ENCODE results near the gene THAP5. TPM values are rescaled to one million over a fixed set of nuclear protein-coding genes. Genes with fewer than 3 reads are reported as not detected.

The THAP5 gene
- 10 to 100 TPM; 29.0 to 35.4 (median 31.7) TPM for total RNA-seq

DNA sequence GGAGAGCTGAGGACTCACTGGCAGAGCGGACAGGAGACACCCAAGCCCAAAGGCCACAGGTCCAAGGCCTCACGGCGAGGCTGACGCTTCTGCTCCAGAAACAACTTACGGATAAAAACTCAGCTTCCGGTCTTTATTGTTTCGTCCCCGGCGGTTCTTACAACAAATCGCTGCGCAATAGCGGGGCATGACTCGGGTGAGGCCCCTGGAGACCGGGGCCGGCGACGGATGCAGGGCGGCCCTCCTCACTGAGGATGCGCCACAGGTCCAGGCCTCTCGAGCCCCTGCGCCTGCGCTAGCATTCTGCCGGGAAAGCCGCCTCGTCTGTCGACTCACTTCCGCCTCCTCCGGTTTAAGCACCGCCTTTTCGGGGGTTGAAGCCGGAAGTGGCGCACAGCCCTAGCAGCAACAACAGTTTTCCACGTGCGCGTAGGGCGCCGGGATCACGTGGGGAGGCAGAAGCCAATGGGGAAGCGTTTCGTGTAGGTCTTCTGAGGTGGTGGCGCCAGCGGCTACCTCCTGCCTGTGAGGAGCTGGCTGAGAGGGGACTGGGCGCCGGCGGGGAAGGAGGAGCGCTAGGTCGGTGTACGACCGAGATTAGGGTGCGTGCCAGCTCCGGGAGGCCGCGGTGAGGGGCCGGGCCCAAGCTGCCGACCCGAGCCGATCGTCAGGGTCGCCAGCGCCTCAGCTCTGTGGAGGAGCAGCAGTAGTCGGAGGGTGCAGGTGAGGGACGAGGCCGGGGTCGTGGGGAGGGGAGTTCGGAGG lies at the start of gene THAP5, which contains the start of gene DNAJB9:
TSS of gene THAP5 (minus strand) at position 326 of the 765 bp plus-strand sequence. CDS start at position 189, 137 bp downstream.
TSS of gene DNAJB9 (plus strand) at position 494 of the 765 bp plus-strand sequence. CDS start 1,853 bp downstream, outside the sequence.
- Mint-ChIP-seq H3K27me3 (ENCODE audit: low read depth) (no peaks in the 10 kb centered on the region), H3K4me1 (ENCODE audit: low read depth) (peaks cover 52% of the 10 kb centered on the region), H3K9me3 (no peaks in the 10 kb centered on the region), H3K36me3 (ENCODE audit: insufficient read depth) (peaks cover 30% of the 10 kb centered on the region), H3K4me3 (peak within 1 kb of the TSS; percentile 96)
- ATAC-seq (peak; percentile 93 to 95), DNase-seq (peak; percentile 98)

- Mint-ChIP-seq H3K4me3 (no peak overlapping the region), H3K27me3 (ENCODE audit: low read depth) (peaks cover 6% of the 10 kb centered on the region), H3K9me3 (no peaks in the 10 kb centered on the region), H3K4me1 (ENCODE audit: low read depth) (no peaks in the 10 kb centered on the region), H3K36me3 (ENCODE audit: insufficient read depth) (no peaks in the 10 kb centered on the region)
- ATAC-seq (no peak), DNase-seq (no peak)
These were observed 48.5 kb upstream of the THAP5 start for GRCh38 chr7:108618056-108618455.

GRCh38 chr7:108614896-108615295 lies 45.4 kb upstream of the THAP5 start:
- no peak for DNase-seq
- no peak for ATAC-seq
- Mint-ChIP-seq H3K9me3 (no peaks in the 10 kb centered on the region), H3K4me1 (ENCODE audit: low read depth) (no peaks in the 10 kb centered on the region), H3K36me3 (ENCODE audit: insufficient read depth) (no peaks in the 10 kb centered on the region), H3K27me3 (ENCODE audit: low read depth) (no peaks in the 10 kb centered on the region), H3K4me3 (no peak overlapping the region)

- no peak for DNase-seq
- Mint-ChIP-seq H3K27me3 (ENCODE audit: low read depth) (no peaks in the 10 kb centered on the region), H3K4me3 (no peak overlapping the region), H3K36me3 (ENCODE audit: insufficient read depth) (no peaks in the 10 kb centered on the region), H3K9me3 (no peaks in the 10 kb centered on the region), H3K4me1 (ENCODE audit: low read depth) (no peaks in the 10 kb centered on the region)
- no peak for ATAC-seq
These were observed 44.5 kb upstream of the THAP5 start for GRCh38 chr7:108613949-108614381.

DNA sequence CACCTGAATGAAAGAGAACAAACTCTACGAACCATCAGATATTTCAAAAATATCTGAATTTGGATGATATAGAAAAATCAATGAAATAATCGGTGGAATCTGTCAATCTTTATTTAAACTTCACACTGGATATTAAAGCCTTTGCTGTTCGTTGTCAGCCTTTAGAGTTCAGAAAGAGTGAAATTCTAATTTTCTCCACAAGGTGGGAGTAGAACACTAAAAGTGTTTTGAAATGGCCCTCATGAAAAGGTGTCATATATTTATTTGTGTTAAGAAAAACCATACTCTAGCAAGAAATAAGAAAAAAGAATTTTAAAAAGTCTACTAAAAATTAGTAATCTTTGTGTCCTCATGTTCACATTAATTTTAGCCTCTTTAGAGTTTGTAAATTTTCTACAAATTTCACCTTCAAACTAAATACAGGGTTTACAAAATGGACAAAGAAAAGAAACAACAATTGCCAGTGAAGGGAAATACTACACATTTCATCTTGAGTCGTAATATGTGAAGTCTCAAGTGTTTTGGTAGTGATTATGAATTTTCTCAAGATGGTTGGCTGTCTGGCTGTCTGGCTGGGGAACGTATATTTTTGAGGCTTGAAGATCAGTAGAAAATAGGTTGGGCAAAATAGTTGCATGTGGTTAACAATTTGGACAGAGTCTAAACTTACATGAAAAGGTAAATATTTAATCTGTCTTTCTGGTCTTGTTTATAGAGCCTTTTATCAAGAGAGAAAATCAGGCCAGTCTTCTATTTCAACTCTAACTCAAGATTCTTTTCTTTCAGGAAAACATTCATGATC lies 43.8 kb upstream of the THAP5 start:
- no peaks in the 10 kb centered on the region for H3K36me3 Mint-ChIP-seq (ENCODE audit: insufficient read depth)
- H3K4me1 Mint-ChIP-seq (ENCODE audit: low read depth): no peaks in the 10 kb centered on the region
- no peaks in the 10 kb centered on the region for H3K27me3 Mint-ChIP-seq (ENCODE audit: low read depth)
- no peak for ATAC-seq
- H3K9me3 Mint-ChIP-seq: no peaks in the 10 kb centered on the region
- DNase-seq: no peak
- no peak overlapping the region for H3K4me3 Mint-ChIP-seq

DNA sequence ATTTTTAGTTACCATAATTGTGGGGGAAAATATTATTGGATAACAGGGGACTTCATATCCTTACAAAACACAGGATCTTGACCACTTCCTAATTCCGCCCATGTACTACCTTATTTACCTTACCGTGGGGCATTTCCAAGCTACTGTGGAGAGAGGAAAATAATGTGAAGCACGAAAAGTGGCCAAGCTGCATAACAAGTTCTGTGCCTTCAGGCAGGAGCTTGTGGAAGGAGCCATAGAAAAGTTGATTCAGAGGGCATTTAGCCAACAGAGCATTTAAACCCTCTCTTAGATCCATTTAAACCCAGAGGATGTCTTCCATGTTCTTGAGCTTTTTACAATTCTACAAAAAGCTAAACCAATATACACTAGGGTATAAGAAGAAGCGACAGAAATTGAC lies 41.8 kb upstream of the THAP5 start:
- Mint-ChIP-seq H3K4me1 (ENCODE audit: low read depth) (no peaks in the 10 kb centered on the region), H3K4me3 (no peak overlapping the region), H3K9me3 (no peaks in the 10 kb centered on the region), H3K27me3 (ENCODE audit: low read depth) (no peaks in the 10 kb centered on the region), H3K36me3 (ENCODE audit: insufficient read depth) (no peaks in the 10 kb centered on the region)
- DNase-seq (no peak), ATAC-seq (no peak)

- Mint-ChIP-seq H3K4me1 (ENCODE audit: low read depth) (no peaks in the 10 kb centered on the region), H3K27me3 (ENCODE audit: low read depth) (no peaks in the 10 kb centered on the region), H3K4me3 (no peak overlapping the region), H3K36me3 (ENCODE audit: insufficient read depth) (no peaks in the 10 kb centered on the region), H3K9me3 (no peaks in the 10 kb centered on the region)
- ATAC-seq (no peak), DNase-seq (no peak)
These were observed 40.1 kb upstream of the THAP5 start for GRCh38 chr7:108609643-108610042.

DNA sequence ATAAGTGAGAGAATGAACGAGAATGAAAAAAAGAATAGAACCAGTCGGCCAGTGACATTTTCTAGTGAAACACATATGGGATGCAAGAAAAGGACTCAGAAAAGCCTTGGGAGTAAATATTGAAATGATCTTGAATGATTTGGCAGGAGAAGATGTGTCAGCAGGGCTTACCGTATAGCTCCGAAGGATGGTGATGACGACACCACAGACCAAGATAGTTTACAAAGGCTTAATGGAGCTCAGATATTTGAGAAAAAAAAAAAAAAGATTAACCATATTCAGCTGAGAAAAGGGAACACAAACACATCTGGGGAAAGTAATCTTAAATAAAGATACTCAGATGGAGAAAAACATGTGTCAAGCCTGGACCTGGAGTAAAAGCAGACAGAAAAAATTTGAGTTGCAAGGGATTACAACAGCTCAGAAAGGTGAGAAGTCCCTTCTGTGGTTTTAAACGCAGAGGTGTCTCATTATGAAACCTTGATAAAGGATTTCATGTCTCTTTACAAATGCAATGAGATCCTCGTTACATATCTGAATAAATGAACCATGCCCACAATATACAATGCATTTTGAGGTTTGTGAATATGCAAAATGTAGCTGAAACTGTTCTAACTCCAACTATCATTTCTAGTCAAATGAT lies 36.2 kb upstream of the THAP5 start:
- no peaks in the 10 kb centered on the region for H3K27me3 Mint-ChIP-seq (ENCODE audit: low read depth)
- ATAC-seq (no peak), DNase-seq (no peak)
- no peaks in the 10 kb centered on the region for H3K4me1 Mint-ChIP-seq (ENCODE audit: low read depth)
- no peaks in the 10 kb centered on the region for H3K36me3 Mint-ChIP-seq (ENCODE audit: insufficient read depth)
- no peak overlapping the region for H3K4me3 Mint-ChIP-seq
- H3K9me3 Mint-ChIP-seq: no peaks in the 10 kb centered on the region

DNA sequence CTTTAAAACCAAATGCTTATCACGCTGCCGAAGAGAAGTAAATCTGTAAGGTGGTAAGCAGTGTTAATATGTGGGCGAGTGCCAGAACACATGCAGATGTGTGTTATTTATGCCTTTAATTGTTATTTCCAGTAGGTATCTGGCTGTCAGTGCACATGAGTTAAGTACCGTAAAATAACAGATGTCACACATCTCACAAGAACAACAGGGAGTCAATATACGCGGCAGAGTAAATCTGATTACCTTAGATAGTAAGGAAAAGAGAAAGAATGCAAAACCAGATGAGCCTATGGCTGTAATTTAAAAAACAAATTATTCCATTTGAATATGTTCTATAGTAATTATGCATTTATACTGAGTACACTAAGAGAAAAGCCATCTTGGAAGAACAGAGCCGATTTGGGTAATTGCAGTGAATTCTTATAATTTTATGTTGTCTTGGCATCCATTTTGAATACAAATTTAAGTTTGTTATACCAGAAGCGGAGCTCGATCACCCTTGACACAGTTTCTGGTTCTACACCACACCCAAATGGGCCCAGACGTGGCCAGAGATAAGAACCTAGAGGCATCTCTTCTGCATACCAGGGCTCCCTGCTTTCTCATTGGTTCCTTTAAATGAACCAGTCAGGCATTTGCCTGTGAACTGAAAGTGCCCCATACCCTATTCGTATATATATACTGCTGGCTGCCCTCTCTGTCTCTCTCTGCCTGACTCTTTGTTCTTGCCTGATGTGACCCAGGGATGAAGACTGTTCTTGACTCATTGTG lies 35.0 kb upstream of the THAP5 start:
- H3K36me3 Mint-ChIP-seq (ENCODE audit: insufficient read depth): no peaks in the 10 kb centered on the region
- no peak for ATAC-seq
- H3K27me3 Mint-ChIP-seq (ENCODE audit: low read depth): peaks cover 3% of the 10 kb centered on the region
- DNase-seq: no peak
- H3K9me3 Mint-ChIP-seq: no peaks in the 10 kb centered on the region
- no peak overlapping the region for H3K4me3 Mint-ChIP-seq
- no peaks in the 10 kb centered on the region for H3K4me1 Mint-ChIP-seq (ENCODE audit: low read depth)

DNA sequence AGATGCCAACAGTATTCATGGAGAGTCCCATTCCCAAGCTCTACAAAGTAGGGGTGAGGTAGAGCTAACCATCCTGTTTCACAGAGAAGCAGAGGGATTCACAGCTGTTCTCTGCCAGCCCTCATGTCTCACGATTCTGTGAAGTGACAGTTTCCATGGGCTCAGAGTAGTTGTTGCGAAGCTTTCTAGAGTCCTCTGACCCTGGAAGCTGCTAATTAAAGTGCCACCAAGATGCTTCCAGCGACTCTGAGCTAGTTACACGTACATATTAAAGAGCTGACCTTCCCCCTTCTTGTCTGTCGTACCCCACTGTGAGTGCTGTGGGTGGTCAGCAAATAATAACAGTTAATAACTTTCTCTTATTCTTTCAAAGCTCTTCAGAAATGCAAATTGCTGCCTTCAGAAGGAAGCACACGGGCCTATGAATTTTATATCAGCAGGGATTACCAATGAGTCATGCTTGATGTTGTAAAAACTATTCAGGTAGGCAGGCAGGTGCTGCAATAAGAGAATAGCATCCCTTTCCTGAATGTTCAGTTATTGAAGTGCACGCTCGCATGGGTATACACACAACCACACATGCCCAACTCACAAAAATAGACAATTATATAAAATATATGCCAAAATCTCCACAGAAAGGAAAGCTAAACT lies 34.3 kb upstream of the THAP5 start:
- ATAC-seq: no peak
- Mint-ChIP-seq H3K36me3 (ENCODE audit: insufficient read depth) (no peaks in the 10 kb centered on the region), H3K9me3 (no peaks in the 10 kb centered on the region), H3K4me3 (no peak overlapping the region), H3K27me3 (ENCODE audit: low read depth) (peaks cover 3% of the 10 kb centered on the region), H3K4me1 (ENCODE audit: low read depth) (no peaks in the 10 kb centered on the region)
- DNase-seq: no peak

DNA sequence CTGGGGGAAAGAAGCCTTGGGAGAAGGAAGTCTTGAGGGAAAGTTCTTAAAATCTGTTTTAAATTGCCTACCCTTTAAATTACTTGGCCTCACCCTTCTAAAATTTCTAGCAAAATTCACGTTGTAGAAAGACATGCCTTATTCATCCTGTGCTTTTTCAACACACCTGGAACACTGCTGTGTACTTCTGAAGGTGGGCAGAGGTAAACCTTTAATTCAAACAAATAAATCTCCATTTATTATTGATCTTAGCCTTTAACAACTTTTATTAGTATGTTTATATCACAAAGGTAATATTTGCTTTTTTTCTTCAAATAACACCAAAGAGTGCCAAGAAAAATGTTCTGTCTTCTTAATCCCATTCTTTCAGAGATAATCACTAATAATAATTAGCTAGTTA lies 30.9 kb upstream of the THAP5 start:
- ATAC-seq (no peak), DNase-seq (no peak)
- H3K27me3 Mint-ChIP-seq (ENCODE audit: low read depth): peaks cover 6% of the 10 kb centered on the region
- H3K4me1 Mint-ChIP-seq (ENCODE audit: low read depth): no peaks in the 10 kb centered on the region
- no peaks in the 10 kb centered on the region for H3K36me3 Mint-ChIP-seq (ENCODE audit: insufficient read depth)
- H3K9me3 Mint-ChIP-seq: no peaks in the 10 kb centered on the region
- no peak overlapping the region for H3K4me3 Mint-ChIP-seq

- no peaks in the 10 kb centered on the region for H3K4me1 Mint-ChIP-seq (ENCODE audit: low read depth)
- no peak for ATAC-seq
These were observed 29.5 kb upstream of the THAP5 start for GRCh38 chr7:108598914-108599580.

DNA sequence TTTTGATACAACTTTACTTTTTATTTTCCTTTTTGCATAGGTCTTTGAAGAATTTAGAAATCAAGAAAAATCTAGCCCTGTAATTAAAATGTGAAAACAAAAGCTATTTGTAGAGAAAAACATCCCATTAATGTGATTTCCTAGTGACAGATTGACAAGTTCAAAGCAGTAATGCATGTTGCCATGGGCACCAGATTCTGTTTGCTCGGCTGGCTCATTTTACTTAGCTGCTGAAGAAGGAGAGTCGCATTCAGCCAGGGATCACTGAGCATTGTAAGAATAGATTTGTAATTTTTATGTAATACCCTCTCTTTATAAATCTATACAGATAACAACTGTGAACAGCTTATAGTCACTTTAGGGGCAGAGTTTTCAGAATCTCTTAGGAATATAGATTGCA lies 28.6 kb upstream of the THAP5 start:
- DNase-seq (no peak), ATAC-seq (no peak)
- no peak overlapping the region for H3K4me3 Mint-ChIP-seq
- no peaks in the 10 kb centered on the region for H3K4me1 Mint-ChIP-seq (ENCODE audit: low read depth)
- H3K9me3 Mint-ChIP-seq: no peaks in the 10 kb centered on the region
- peaks cover 6% of the 10 kb centered on the region for H3K27me3 Mint-ChIP-seq (ENCODE audit: low read depth)
- no peaks in the 10 kb centered on the region for H3K36me3 Mint-ChIP-seq (ENCODE audit: insufficient read depth)

More at GRCh38 chr7:108598914-108599580, 29.5 kb upstream of the THAP5 start:
- Mint-ChIP-seq H3K4me3 (no peak overlapping the region), H3K27me3 (ENCODE audit: low read depth) (peaks cover 6% of the 10 kb centered on the region), H3K9me3 (no peaks in the 10 kb centered on the region), H3K36me3 (ENCODE audit: insufficient read depth) (no peaks in the 10 kb centered on the region)
- no peak for DNase-seq

Data from activated T-cell treated with anti-CD3 and anti-CD28 coated beads, Interleukin-2, amount 50 U/mL, for 4 hours (primary cell).